GM23338 (cell line): ENCODE results near the gene TMEM238. TPM values are rescaled to one million over a fixed set of nuclear protein-coding genes. Genes with fewer than 3 reads are reported as not detected.

Source experiments
- ATAC-seq: fragments of 200-7000 bp; cut with Tn5 transposase; 3 replicates; pipeline ENCODE4 v1.9.1; 2020
- DNase-seq: peaks from one replicate; pipeline ENCODE4 v3.0.0-alpha.2; 2015; ENCODE audit warnings: low spot score
- H2AFZ ChIP-seq: fragments of 200-600 bp; sonication (generic); 2 replicates; pipeline ENCODE4 v1.8.0; 2016; ENCODE audit warnings: antibody characterized with exemption, mild to moderate bottlenecking, moderate library complexity
- H3F3A ChIP-seq: fragments of 200-600 bp; sonication (generic); replicated peaks from 2 replicates; pipeline ENCODE4 v1.8.0; 2017; ENCODE audit warnings: antibody characterized with exemption, mixed run types, low read depth
- H3K27ac ChIP-seq: fragments of 200-600 bp; sonication (generic); 2 replicates; pipeline ENCODE4 v1.6.1; 2016; ENCODE audit warnings: low read depth
- H3K27me3 ChIP-seq: fragments of 200-600 bp; sonication (generic); 2 replicates; pipeline ENCODE4 v1.8.0; 2016; ENCODE audit warnings: mild to moderate bottlenecking, mixed run types, moderate library complexity; ENCODE audit not compliant: insufficient read depth
- H3K36me3 ChIP-seq: fragments of 200-600 bp; sonication (generic); 2 replicates; pipeline ENCODE4 v1.8.0; 2016; ENCODE audit warnings: mild to moderate bottlenecking; ENCODE audit not compliant: insufficient read depth
- H3K4me1 ChIP-seq: fragments of 200-600 bp; sonication (generic); 2 replicates; pipeline ENCODE4 v1.8.0; 2016; ENCODE audit warnings: mild to moderate bottlenecking, moderate library complexity; ENCODE audit not compliant: insufficient read depth
- H3K4me2 ChIP-seq: fragments of 200-600 bp; sonication (generic); 2 replicates; pipeline ENCODE4 v1.7.1; 2017; ENCODE audit warnings: mixed run types
- H3K4me3 ChIP-seq: fragments of 200-600 bp; sonication (generic); 2 replicates; pipeline ENCODE4 v1.6.1; 2016; ENCODE audit warnings: mixed run types
- H3K79me2 ChIP-seq: fragments of 200-600 bp; sonication (generic); replicated peaks from 2 replicates; pipeline ENCODE4 v1.8.0; 2017; ENCODE audit warnings: mild to moderate bottlenecking; ENCODE audit not compliant: insufficient read depth
- H3K9me2 ChIP-seq: fragments of 200-600 bp; sonication (generic); 2 replicates; pipeline ENCODE4 v1.8.0; 2017; ENCODE audit not compliant: insufficient read depth
- H4K20me1 ChIP-seq: fragments of 200-600 bp; sonication (generic); replicated peaks from 2 replicates; pipeline ENCODE4 v1.8.0; 2017; ENCODE audit warnings: mild to moderate bottlenecking; ENCODE audit not compliant: insufficient read depth
- H3K27ac Mint-ChIP-seq: 2 replicates; pipeline ENCODE4 v1.8.0; 2020; ENCODE audit warnings: inconsistent platforms, mild to moderate bottlenecking, moderate library complexity, mixed read lengths
- H3K27me3 Mint-ChIP-seq: 3 replicates; pipeline ENCODE4 v1.8.0; 2022; ENCODE audit warnings: low read depth, mild to moderate bottlenecking, moderate library complexity, mixed read lengths, inconsistent platforms; ENCODE audit not compliant: insufficient read depth, poor library complexity
- H3K36me3 Mint-ChIP-seq: 3 replicates; pipeline ENCODE4 v1.8.0; 2021; ENCODE audit warnings: low read depth, mild to moderate bottlenecking, inconsistent platforms, moderate library complexity, mixed read lengths
- H3K4me1 Mint-ChIP-seq: 3 replicates; pipeline ENCODE4 v1.8.0; 2020; ENCODE audit warnings: mild to moderate bottlenecking, inconsistent platforms, mixed read lengths
- H3K4me3 Mint-ChIP-seq: 3 replicates; pipeline ENCODE4 v1.8.0; 2021; ENCODE audit warnings: moderate library complexity, mild to moderate bottlenecking, inconsistent platforms, mixed read lengths
- H3K9me3 Mint-ChIP-seq: 3 replicates; pipeline ENCODE4 v1.8.0; 2020; ENCODE audit warnings: moderate library complexity, mild to moderate bottlenecking, inconsistent platforms, mixed read lengths
- CREB1 ChIP-seq: fragments of 250-450 bp; sonication (Bioruptor Pico); IDR thresholded peaks from 2 replicates; pipeline ENCODE4 v1.5.0; 2020; ENCODE audit warnings: low read depth, mild to moderate bottlenecking, moderate library complexity
- EZH2phosphoT487 ChIP-seq: fragments of 200-600 bp; sonication (generic); IDR thresholded peaks from one replicate; pipeline ENCODE4 v1.8.1; 2018; ENCODE audit warnings: antibody characterized with exemption; ENCODE audit not compliant: unreplicated experiment
- JUNB ChIP-seq: IDR thresholded peaks from one replicate; pipeline ENCODE4 v1.6.1; 2016; ENCODE audit warnings: antibody characterized with exemption; ENCODE audit not compliant: unreplicated experiment
- NANOG ChIP-seq: IDR thresholded peaks from 2 replicates; pipeline ENCODE4 v1.6.1; 2016; ENCODE audit warnings: antibody characterized with exemption, borderline replicate concordance
- POLR2AphosphoS5 ChIP-seq: IDR thresholded peaks from 2 replicates; pipeline ENCODE4 v1.6.1; 2016; ENCODE audit warnings: antibody characterized with exemption, low read depth
- STAT1 ChIP-seq: IDR thresholded peaks from one replicate; pipeline ENCODE4 v1.6.1; 2016; ENCODE audit warnings: antibody characterized with exemption; ENCODE audit not compliant: unreplicated experiment
- ZNF114 ChIP-seq: fragments of 250-450 bp; sonication (Bioruptor Pico); IDR thresholded peaks from 2 replicates; pipeline ENCODE4 v1.5.0; 2020; ENCODE audit warnings: mild to moderate bottlenecking, moderate library complexity
- polyA plus RNA-seq: library from polyadenylated mRNA; unstranded; fragments of >200 nt; fragmentation: Nextera tagmentation; extraction: Ambion mirVana; gene quantifications from 2 replicates; pipeline ENCODE4 v1.2.1, GENCODE V29; 2016
- total RNA-seq: library from RNA; depleted of rRNA; stranded (reverse); fragments of >200 nt; shearing (Covaris generic); gene quantifications from 2 replicates; pipeline ENCODE4 v1.2.3, GENCODE V29; 2014
- TF ChIP-seq, protein P1 (sequence below): IDR thresholded peaks from one replicate; pipeline ENCODE4 v1.6.1; 2018; ENCODE audit warnings: antibody characterized with exemption; ENCODE audit not compliant: unreplicated experiment
- TF ChIP-seq, protein P2 (sequence below), 2 experiments: fragments of 200-600 bp in 1 of 2; sonication (generic) in 1 of 2; conservative IDR thresholded peaks; 2 replicates each; pipeline versions ENCODE4 v1.5.1 to v1.6.1; 2016 to 2017; ENCODE audit warnings: antibody characterized with exemption in 2 of 2, low read depth in 2 of 2, mild to moderate bottlenecking in 2 of 2, moderate library complexity in 1 of 2

TMEM238 gene
- total and polyA plus RNA-seq, 2 experiments from 2014 or later: 0.55 to 7.5 TPM

DNA sequence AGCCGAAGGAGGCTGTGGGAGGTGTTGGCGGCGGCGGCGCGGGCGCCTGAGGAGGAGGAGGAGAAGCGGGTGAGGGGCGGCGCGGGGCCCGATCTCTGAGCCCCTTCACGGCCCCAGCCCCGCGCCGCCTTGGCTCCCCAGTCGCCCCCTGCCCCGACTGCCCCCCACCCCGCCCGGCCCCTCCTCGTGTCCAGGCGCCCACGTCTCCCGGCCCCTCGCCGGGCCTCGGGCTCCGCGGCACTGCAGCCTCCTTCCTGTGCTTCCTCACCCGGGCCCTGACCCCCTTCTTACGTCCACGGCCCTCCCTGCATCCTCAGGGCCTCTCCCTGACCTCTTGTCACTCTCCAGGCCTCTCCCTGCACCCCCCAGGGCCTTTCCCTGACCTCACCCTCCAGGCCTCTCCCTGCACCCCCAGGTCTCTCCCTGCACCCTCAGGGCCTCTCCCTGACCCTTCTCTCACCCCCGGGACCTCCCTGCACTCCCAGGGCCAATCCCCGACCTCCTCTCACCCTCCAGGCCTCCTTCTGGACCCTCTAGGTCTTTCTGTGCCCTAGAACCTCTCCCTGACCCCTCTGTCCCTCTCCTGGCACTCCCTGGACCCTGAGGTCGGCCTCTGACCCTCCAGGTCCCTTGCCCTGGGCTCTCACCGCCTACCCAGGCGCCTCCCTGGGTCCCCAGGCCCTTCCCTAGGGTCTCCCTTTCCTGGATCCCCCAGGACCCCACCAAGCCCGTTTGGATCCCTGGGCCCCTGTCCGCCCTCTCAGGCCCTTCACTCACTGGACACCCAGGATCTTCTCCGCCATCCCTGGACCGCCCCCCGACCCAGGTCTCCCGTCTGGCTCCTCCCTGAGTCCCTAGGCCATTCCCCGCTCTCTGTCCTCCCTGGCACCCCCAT, 44.0 kb downstream of the TMEM238 start:
- ATAC-seq: peak; percentile 1
- peak overlapping the region; percentile 84 for H3K4me3 ChIP-seq
- H2AFZ ChIP-seq: no peak overlapping the region
- H4K20me1 ChIP-seq: 0 out of 2 replicates have a peak, but pooled peaks cover 3% of the 10 kb centered on the region
- H3K9me3 Mint-ChIP-seq: peaks cover 2% of the 10 kb centered on the region; the same call in 1 of the 3 replicates
- H3K9me2 ChIP-seq: no peaks in the 10 kb centered on the region; the same call in 1 of the 2 replicates
- peaks cover 17% of the 10 kb centered on the region for H3K27me3 Mint-ChIP-seq
- no peaks in the 10 kb centered on the region; the same call in 1 of the 2 replicates for H3K36me3 ChIP-seq
- H3F3A ChIP-seq: no peaks in the 10 kb centered on the region; the same call in 1 of the 2 replicates
- H3K4me1 Mint-ChIP-seq: peaks cover 17% of the 10 kb centered on the region
- DNase-seq: no peak
- H3K4me3 Mint-ChIP-seq: peak overlapping the region; percentile 90
- TF ChIP-seq CREB1 (no peak), POLR2AphosphoS5 (peak; percentile 75), NANOG (no peak), JUNB (no peak), ZNF114 (CRISPR knock-in tag) (no peak)
- no peaks in the 10 kb centered on the region for H3K27me3 ChIP-seq
- no peaks in the 10 kb centered on the region for H3K79me2 ChIP-seq
- peaks cover 31% of the 10 kb centered on the region for H3K36me3 Mint-ChIP-seq
- peak overlapping the region; percentile 99 for H3K27ac Mint-ChIP-seq
- H3K27ac ChIP-seq: 0 out of 2 replicates have a peak overlapping the region, but pooled peaks have one; percentile 72
- H3K4me2 ChIP-seq: peak overlapping the region; percentile 96
- H3K4me1 ChIP-seq: peaks cover 12% of the 10 kb centered on the region; the same call in 1 of the 2 replicates

DNA sequence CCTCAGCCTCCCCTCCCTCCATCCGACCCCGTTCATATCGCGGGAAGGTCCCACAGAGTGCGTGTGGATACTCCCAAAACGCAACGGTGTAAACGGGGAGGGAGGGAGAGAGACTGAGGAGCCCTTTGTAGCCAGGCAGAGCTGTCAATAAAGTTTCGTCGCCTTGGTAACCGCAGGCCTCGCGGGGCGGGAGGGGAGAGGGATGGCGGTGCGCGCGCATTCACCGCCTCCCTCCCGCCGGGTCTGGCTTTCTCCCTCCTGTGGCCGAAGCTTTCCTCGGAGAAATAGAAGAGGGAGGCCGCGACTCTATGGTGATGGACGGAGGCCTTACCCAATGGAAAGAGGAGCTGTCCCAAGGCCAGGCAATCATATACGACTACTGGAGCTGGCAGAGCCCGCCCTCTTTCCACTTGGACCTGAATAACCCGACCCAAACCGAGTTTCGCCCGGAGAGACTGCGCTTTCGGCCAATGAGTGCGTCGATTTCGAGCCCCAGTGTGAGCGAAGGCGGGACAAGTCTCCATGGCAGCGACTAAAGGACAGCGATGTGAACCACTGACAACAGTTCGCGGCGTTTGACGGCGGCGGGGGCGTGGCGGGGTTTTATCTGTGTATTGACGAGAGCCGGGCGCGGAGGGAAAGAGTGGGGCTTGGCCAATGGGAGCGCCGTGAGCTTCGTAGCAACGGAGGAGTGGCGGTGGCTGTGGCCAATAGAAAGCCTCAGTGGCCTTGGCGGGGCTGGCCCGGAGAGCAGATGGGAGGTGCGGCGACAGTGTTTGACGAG, 44.8 kb downstream of the TMEM238 start, which contains the start of gene KMT5C:
Gene KMT5C (plus strand): TSS at position 772 of the 784 bp plus-strand sequence. CDS start 2,061 bp downstream, outside the sequence.
- H3K27me3 Mint-ChIP-seq: peaks cover 10% of the 10 kb centered on the region
- peak; percentile 100 for DNase-seq
- H3K27ac Mint-ChIP-seq: peak within 1 kb of the TSS; percentile 99
- H3K4me1 Mint-ChIP-seq: peaks cover 12% of the 10 kb centered on the region; the same call in 2 of the 3 replicates
- Histone ChIP-seq H3K36me3 (no peaks in the 10 kb centered on the region; the same call in 1 of the 2 replicates), H3K27me3 (no peaks in the 10 kb centered on the region), H4K20me1 (0 out of 2 replicates have a peak, but pooled peaks cover 3% of the 10 kb centered on the region), H3K4me1 (peaks cover 12% of the 10 kb centered on the region; the same call in 1 of the 2 replicates), H3K27ac (peak within 1 kb of the TSS; percentile 98), H3F3A (no peaks in the 10 kb centered on the region; the same call in 1 of the 2 replicates), H3K4me2 (peak within 1 kb of the TSS; percentile 96), H3K4me3 (peak within 1 kb of the TSS; percentile 84), H3K9me2 (no peaks in the 10 kb centered on the region; the same call in 1 of the 2 replicates), H2AFZ (peak within 1 kb of the TSS; percentile 70; the same call in 1 of the 2 replicates), H3K79me2 (no peaks in the 10 kb centered on the region)
- H3K36me3 Mint-ChIP-seq: peaks cover 24% of the 10 kb centered on the region
- peaks cover 2% of the 10 kb centered on the region; the same call in 1 of the 3 replicates for H3K9me3 Mint-ChIP-seq
- ATAC-seq: peak; percentile 81
- H3K4me3 Mint-ChIP-seq: peak within 1 kb of the TSS; percentile 90
- TF ChIP-seq JUNB (no peak), STAT1 (no peak), EZH2phosphoT487 (no peak), CREB1 (peak; percentile 94), NANOG (no peak)
- TF ChIP-seq, protein P1, sequence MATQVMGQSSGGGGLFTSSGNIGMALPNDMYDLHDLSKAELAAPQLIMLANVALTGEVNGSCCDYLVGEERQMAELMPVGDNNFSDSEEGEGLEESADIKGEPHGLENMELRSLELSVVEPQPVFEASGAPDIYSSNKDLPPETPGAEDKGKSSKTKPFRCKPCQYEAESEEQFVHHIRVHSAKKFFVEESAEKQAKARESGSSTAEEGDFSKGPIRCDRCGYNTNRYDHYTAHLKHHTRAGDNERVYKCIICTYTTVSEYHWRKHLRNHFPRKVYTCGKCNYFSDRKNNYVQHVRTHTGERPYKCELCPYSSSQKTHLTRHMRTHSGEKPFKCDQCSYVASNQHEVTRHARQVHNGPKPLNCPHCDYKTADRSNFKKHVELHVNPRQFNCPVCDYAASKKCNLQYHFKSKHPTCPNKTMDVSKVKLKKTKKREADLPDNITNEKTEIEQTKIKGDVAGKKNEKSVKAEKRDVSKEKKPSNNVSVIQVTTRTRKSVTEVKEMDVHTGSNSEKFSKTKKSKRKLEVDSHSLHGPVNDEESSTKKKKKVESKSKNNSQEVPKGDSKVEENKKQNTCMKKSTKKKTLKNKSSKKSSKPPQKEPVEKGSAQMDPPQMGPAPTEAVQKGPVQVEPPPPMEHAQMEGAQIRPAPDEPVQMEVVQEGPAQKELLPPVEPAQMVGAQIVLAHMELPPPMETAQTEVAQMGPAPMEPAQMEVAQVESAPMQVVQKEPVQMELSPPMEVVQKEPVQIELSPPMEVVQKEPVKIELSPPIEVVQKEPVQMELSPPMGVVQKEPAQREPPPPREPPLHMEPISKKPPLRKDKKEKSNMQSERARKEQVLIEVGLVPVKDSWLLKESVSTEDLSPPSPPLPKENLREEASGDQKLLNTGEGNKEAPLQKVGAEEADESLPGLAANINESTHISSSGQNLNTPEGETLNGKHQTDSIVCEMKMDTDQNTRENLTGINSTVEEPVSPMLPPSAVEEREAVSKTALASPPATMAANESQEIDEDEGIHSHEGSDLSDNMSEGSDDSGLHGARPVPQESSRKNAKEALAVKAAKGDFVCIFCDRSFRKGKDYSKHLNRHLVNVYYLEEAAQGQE: no peak
- TF ChIP-seq, protein P2, sequence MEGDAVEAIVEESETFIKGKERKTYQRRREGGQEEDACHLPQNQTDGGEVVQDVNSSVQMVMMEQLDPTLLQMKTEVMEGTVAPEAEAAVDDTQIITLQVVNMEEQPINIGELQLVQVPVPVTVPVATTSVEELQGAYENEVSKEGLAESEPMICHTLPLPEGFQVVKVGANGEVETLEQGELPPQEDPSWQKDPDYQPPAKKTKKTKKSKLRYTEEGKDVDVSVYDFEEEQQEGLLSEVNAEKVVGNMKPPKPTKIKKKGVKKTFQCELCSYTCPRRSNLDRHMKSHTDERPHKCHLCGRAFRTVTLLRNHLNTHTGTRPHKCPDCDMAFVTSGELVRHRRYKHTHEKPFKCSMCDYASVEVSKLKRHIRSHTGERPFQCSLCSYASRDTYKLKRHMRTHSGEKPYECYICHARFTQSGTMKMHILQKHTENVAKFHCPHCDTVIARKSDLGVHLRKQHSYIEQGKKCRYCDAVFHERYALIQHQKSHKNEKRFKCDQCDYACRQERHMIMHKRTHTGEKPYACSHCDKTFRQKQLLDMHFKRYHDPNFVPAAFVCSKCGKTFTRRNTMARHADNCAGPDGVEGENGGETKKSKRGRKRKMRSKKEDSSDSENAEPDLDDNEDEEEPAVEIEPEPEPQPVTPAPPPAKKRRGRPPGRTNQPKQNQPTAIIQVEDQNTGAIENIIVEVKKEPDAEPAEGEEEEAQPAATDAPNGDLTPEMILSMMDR (conservative IDR thresholded peaks at IDR 0.05; ENCODE audit: low read depth in 2 of 2): no peak
